Measurements from ENCODE around the gene CREB5. TPM values are rescaled to one million over a fixed set of nuclear protein-coding genes. Genes with fewer than 3 reads are reported as not detected.

CREB5 gene
- polyA plus RNA-seq, 1 donor from 2014 or later: 3.7 TPM

GRCh38 chr7:28698840-28699239 lies 286.5 kb downstream of the CREB5 start:
- Histone ChIP-seq H3K9ac (ENCODE audit: low read length) (no peak overlapping the region), H3K4me3 (ENCODE audit: low read length) (no peak overlapping the region), H3K36me3 (ENCODE audit: insufficient read depth, low read length) (no peaks in the 10 kb centered on the region), H3K27ac (ENCODE audit: low read length) (no peak overlapping the region), H3K9me3 (ENCODE audit: low read length) (no peaks in the 10 kb centered on the region), H3K9me2 (ENCODE audit: insufficient read depth, low read length) (no peaks in the 10 kb centered on the region), H3K27me3 (ENCODE audit: insufficient read depth, low read depth, low read length) (no peaks in the 10 kb centered on the region), H4K20me1 (ENCODE audit: insufficient read depth) (no peaks in the 10 kb centered on the region), H3K79me2 (replicated peaks; ENCODE audit: insufficient read depth, low read length) (no peaks in the 10 kb centered on the region), H2AFZ (ENCODE audit: low read depth, low read length) (no peak overlapping the region), H3F3A (ENCODE audit: insufficient read depth, low read length, poor library complexity, severe bottlenecking) (peaks cover 3% of the 10 kb centered on the region), H3K4me2 (ENCODE audit: low read length) (no peak overlapping the region)
- no peak for TF ChIP-seq EZH2 (IDR thresholded peaks at IDR 0.05; ENCODE audit: borderline replicate concordance, insufficient read depth, low read length, poor library complexity, severe bottlenecking)
- TF ChIP-seq MXI1 (conservative IDR thresholded peaks at IDR 0.05; ENCODE audit: poor library complexity, severe bottlenecking): no peak
- no peak for TF ChIP-seq POLR2AphosphoS5 (IDR thresholded peaks at IDR 0.05)
- TF ChIP-seq SMC3 (conservative IDR thresholded peaks at IDR 0.05; ENCODE audit: poor library complexity): no peak
- no peak for TF ChIP-seq TAF1 (IDR thresholded peaks at IDR 0.05; ENCODE audit: low read depth)
- TF ChIP-seq RAD21 (conservative IDR thresholded peaks at IDR 0.05): no peak

GRCh38 chr7:28700096-28700495 lies 287.8 kb downstream of the CREB5 start:
- no peaks in the 10 kb centered on the region for H4K20me1 ChIP-seq (ENCODE audit: insufficient read depth)
- no peaks in the 10 kb centered on the region for H3K27me3 ChIP-seq (ENCODE audit: insufficient read depth, low read depth, low read length)
- no peak overlapping the region for H3K4me2 ChIP-seq (ENCODE audit: low read length)
- H3K9me2 ChIP-seq (ENCODE audit: insufficient read depth, low read length): no peaks in the 10 kb centered on the region
- H3K27ac ChIP-seq (ENCODE audit: low read length): no peak overlapping the region
- H3K9me3 ChIP-seq (ENCODE audit: low read length): no peaks in the 10 kb centered on the region
- H2AFZ ChIP-seq (ENCODE audit: low read depth, low read length): no peak overlapping the region
- H3K36me3 ChIP-seq (ENCODE audit: insufficient read depth, low read length): no peaks in the 10 kb centered on the region
- no peaks in the 10 kb centered on the region for H3K79me2 ChIP-seq (replicated peaks; ENCODE audit: insufficient read depth, low read length)
- peaks cover 3% of the 10 kb centered on the region for H3F3A ChIP-seq (ENCODE audit: insufficient read depth, low read length, poor library complexity, severe bottlenecking)
- no peak overlapping the region for H3K9ac ChIP-seq (ENCODE audit: low read length)
- H3K4me3 ChIP-seq (ENCODE audit: low read length): no peak overlapping the region
- TF ChIP-seq POLR2AphosphoS5 (IDR thresholded peaks at IDR 0.05) (no peak), CTCF (IDR thresholded peaks at IDR 0.05; ENCODE audit: poor library complexity, severe bottlenecking) (no peak), EP300 (conservative IDR thresholded peaks at IDR 0.05; ENCODE audit: poor library complexity, severe bottlenecking) (no peak), REST (IDR thresholded peaks at IDR 0.05; ENCODE audit: borderline replicate concordance) (no peak), MXI1 (conservative IDR thresholded peaks at IDR 0.05; ENCODE audit: poor library complexity, severe bottlenecking) (no peak), SMC3 (conservative IDR thresholded peaks at IDR 0.05; ENCODE audit: poor library complexity) (no peak), RAD21 (conservative IDR thresholded peaks at IDR 0.05) (no peak), EZH2 (IDR thresholded peaks at IDR 0.05; ENCODE audit: borderline replicate concordance, insufficient read depth, low read length, poor library complexity, severe bottlenecking) (no peak), TAF1 (IDR thresholded peaks at IDR 0.05; ENCODE audit: low read depth) (no peak)
